ENCODE measurements around the gene PGA5.
"Not testable (repeated sequence)": the region's sequence is repeated elsewhere in the genome, so short reads cannot be mapped to it uniquely, and the experiment has no call there.

PGA5 gene

GRCh38 chr11:61240875-61241274, at the start of gene PGA5:
TSS of gene PGA5 (plus strand) at chr11:61241175. CDS start at chr11:61241227, 52 bp downstream.
- not testable (repeated sequence) for TF ChIP-seq EGR1 (IDR thresholded peaks at IDR 0.05); ZBTB7A (IDR thresholded peaks at IDR 0.05; ENCODE audit: low read depth); EP300 (IDR thresholded peaks at IDR 0.05; ENCODE audit: borderline replicate concordance)

GRCh38 chr11:61193596-61193995, 47.4 kb upstream of the PGA5 start:
- TF ChIP-seq REST (IDR thresholded peaks at IDR 0.05; ENCODE audit: low read depth) (no peak), EGR1 (IDR thresholded peaks at IDR 0.05) (no peak), USF1 (IDR thresholded peaks at IDR 0.05) (no peak), MAX (IDR thresholded peaks at IDR 0.05) (no peak), YY1 (IDR thresholded peaks at IDR 0.05; ENCODE audit: low read depth) (no peak), CEBPB (IDR thresholded peaks at IDR 0.05) (no peak), TAF1 (IDR thresholded peaks at IDR 0.05; ENCODE audit: low read depth) (no peak), TEAD4 (IDR thresholded peaks at IDR 0.05) (no peak), CREB1 (IDR thresholded peaks at IDR 0.05; ENCODE audit: low read depth) (no peak), RAD21 (IDR thresholded peaks at IDR 0.05; ENCODE audit: low read depth) (no peak), TCF12 (IDR thresholded peaks at IDR 0.05; ENCODE audit: low read depth) (no peak), FOXM1 (IDR thresholded peaks at IDR 0.05; ENCODE audit: borderline replicate concordance, low read depth) (no peak), EP300 (IDR thresholded peaks at IDR 0.05; ENCODE audit: borderline replicate concordance) (no peak), ZBTB7A (IDR thresholded peaks at IDR 0.05; ENCODE audit: low read depth) (no peak), NFIC (IDR thresholded peaks at IDR 0.05) (no peak)

GRCh38 chr11:61194169-61194671, 46.8 kb upstream of the PGA5 start:
- TF ChIP-seq FOXM1 (IDR thresholded peaks at IDR 0.05; ENCODE audit: borderline replicate concordance, low read depth), result no peak

GRCh38 chr11:61194981-61195695, 45.8 kb upstream of the PGA5 start:
- TF ChIP-seq ZBTB7A (IDR thresholded peaks at IDR 0.05; ENCODE audit: low read depth), result no peak
- 0 out of 2 replicates have a peak, but pooled peaks have one; percentile 13 for TF ChIP-seq MAX (IDR thresholded peaks at IDR 0.05)
- TF ChIP-seq EP300 (IDR thresholded peaks at IDR 0.05; ENCODE audit: borderline replicate concordance), result no peak
- TF ChIP-seq RAD21 (IDR thresholded peaks at IDR 0.05; ENCODE audit: low read depth), result no peak
- no peak for TF ChIP-seq TEAD4 (IDR thresholded peaks at IDR 0.05)

- TF ChIP-seq CREB1 (IDR thresholded peaks at IDR 0.05; ENCODE audit: low read depth) (no peak), NFIC (IDR thresholded peaks at IDR 0.05) (peak; percentile 57), RAD21 (IDR thresholded peaks at IDR 0.05; ENCODE audit: low read depth) (no peak), TEAD4 (IDR thresholded peaks at IDR 0.05) (peak; percentile 90), EP300 (IDR thresholded peaks at IDR 0.05; ENCODE audit: borderline replicate concordance) (peak; percentile 80), TCF12 (IDR thresholded peaks at IDR 0.05; ENCODE audit: low read depth) (peak; percentile 82), ZBTB7A (IDR thresholded peaks at IDR 0.05; ENCODE audit: low read depth) (peak; percentile 71)
These were observed 45.3 kb upstream of the PGA5 start for GRCh38 chr11:61195719-61196118.

- TF ChIP-seq TEAD4 (IDR thresholded peaks at IDR 0.05) (no peak), USF1 (IDR thresholded peaks at IDR 0.05) (no peak), TAF1 (IDR thresholded peaks at IDR 0.05; ENCODE audit: low read depth) (no peak), NFIC (IDR thresholded peaks at IDR 0.05) (no peak), FOXM1 (IDR thresholded peaks at IDR 0.05; ENCODE audit: borderline replicate concordance, low read depth) (no peak), RAD21 (IDR thresholded peaks at IDR 0.05; ENCODE audit: low read depth) (no peak), MAX (IDR thresholded peaks at IDR 0.05) (no peak), ZBTB7A (IDR thresholded peaks at IDR 0.05; ENCODE audit: low read depth) (no peak), CREB1 (IDR thresholded peaks at IDR 0.05; ENCODE audit: low read depth) (no peak), TCF12 (IDR thresholded peaks at IDR 0.05; ENCODE audit: low read depth) (no peak), EGR1 (IDR thresholded peaks at IDR 0.05) (no peak), CEBPB (IDR thresholded peaks at IDR 0.05) (no peak), REST (IDR thresholded peaks at IDR 0.05; ENCODE audit: low read depth) (no peak)
These were observed 42.6 kb upstream of the PGA5 start for GRCh38 chr11:61198361-61198760.

Measured in Ishikawa (cell line).